Measurements from ENCODE around the gene SGMS1. TPM values are rescaled to one million over a fixed set of nuclear protein-coding genes. Genes with fewer than 3 reads are reported as not detected.

The SGMS1 gene
- polyA plus RNA-seq, 1 experiment = 21.1 TPM

- Histone ChIP-seq H3K27me3 (ENCODE audit: control insufficient read depth, insufficient read depth, low read length) (no peaks in the 10 kb centered on the region), H3K36me3 (ENCODE audit: control insufficient read depth, insufficient read depth, low read length) (no peaks in the 10 kb centered on the region), H3K4me3 (ENCODE audit: low read depth, low read length) (no peak overlapping the region)
- ChIA-PET POLR2A (interaction anchor here (0.5 to 0.6 kb wide), 3 partner anchors 12 to 1941 kb away, joined by 3 to 4 read pairs (median 3); no protein-coding TSS in a partner anchor), CTCF (interaction anchor here (0.6 to 1.0 kb wide), 3 partner anchors 11 to 238 kb away, joined by 3 to 4 read pairs (median 4); no protein-coding TSS in a partner anchor)
- no peak for TF ChIP-seq CTCF (IDR thresholded peaks at IDR 0.05; ENCODE audit: insufficient read depth, low read depth, low read length)
- peak; percentile 82 for DNase-seq (ENCODE audit: low read depth)
Measured at GRCh38 chr10:50605269-50605950, 18.3 kb downstream of the SGMS1 start.

GRCh38 chr10:50604809-50605208 is 18.9 kb downstream of the SGMS1 start:
- ChIA-PET POLR2A (interaction anchor here (0.5 to 0.6 kb wide), 3 partner anchors 11 to 1941 kb away, joined by 3 to 4 read pairs (median 3); no protein-coding TSS in a partner anchor), CTCF (interaction anchor here (0.9 to 1.0 kb wide), 2 partner anchors 12 to 237 kb away, joined by 3 to 4 read pairs; no protein-coding TSS in a partner anchor)
- H3K4me3 ChIP-seq (ENCODE audit: low read depth, low read length) = no peak overlapping the region
- no peak for TF ChIP-seq CTCF (IDR thresholded peaks at IDR 0.05; ENCODE audit: insufficient read depth, low read depth, low read length)
- no peak for DNase-seq (ENCODE audit: low read depth)
- no peaks in the 10 kb centered on the region for H3K36me3 ChIP-seq (ENCODE audit: control insufficient read depth, insufficient read depth, low read length)
- no peaks in the 10 kb centered on the region for H3K27me3 ChIP-seq (ENCODE audit: control insufficient read depth, insufficient read depth, low read length)

GRCh38 chr10:50604049-50604640 is 19.6 kb downstream of the SGMS1 start:
- CTCF ChIA-PET = no interaction called here
- no peak for TF ChIP-seq CTCF (IDR thresholded peaks at IDR 0.05; ENCODE audit: insufficient read depth, low read depth, low read length)
- no peaks in the 10 kb centered on the region for H3K27me3 ChIP-seq (ENCODE audit: control insufficient read depth, insufficient read depth, low read length)
- H3K36me3 ChIP-seq (ENCODE audit: control insufficient read depth, insufficient read depth, low read length) = no peaks in the 10 kb centered on the region
- no peak for DNase-seq (ENCODE audit: low read depth)
- POLR2A ChIA-PET = no interaction called here
- no peak overlapping the region for H3K4me3 ChIP-seq (ENCODE audit: low read depth, low read length)

- Histone ChIP-seq H3K36me3 (ENCODE audit: control insufficient read depth, insufficient read depth, low read length) (no peaks in the 10 kb centered on the region), H3K4me3 (ENCODE audit: low read depth, low read length) (no peak overlapping the region), H3K27me3 (ENCODE audit: control insufficient read depth, insufficient read depth, low read length) (no peaks in the 10 kb centered on the region)
- no peak for TF ChIP-seq CTCF (IDR thresholded peaks at IDR 0.05; ENCODE audit: insufficient read depth, low read depth, low read length)
- DNase-seq (ENCODE audit: low read depth) = no peak
- ChIA-PET POLR2A (no interaction called here), CTCF (no interaction called here)
Measured at GRCh38 chr10:50603151-50603850, 20.5 kb downstream of the SGMS1 start.

GRCh38 chr10:50601974-50602373 is 21.8 kb downstream of the SGMS1 start:
- Histone ChIP-seq H3K27me3 (ENCODE audit: control insufficient read depth, insufficient read depth, low read length) (no peaks in the 10 kb centered on the region), H3K4me3 (ENCODE audit: low read depth, low read length) (no peak overlapping the region), H3K36me3 (ENCODE audit: control insufficient read depth, insufficient read depth, low read length) (no peaks in the 10 kb centered on the region)
- CTCF ChIA-PET = interaction anchor here (0.5 kb wide), 1 partner anchor 167 kb away, joined by 3 read pairs; no protein-coding TSS in a partner anchor
- no peak for TF ChIP-seq CTCF (IDR thresholded peaks at IDR 0.05; ENCODE audit: insufficient read depth, low read depth, low read length)
- POLR2A ChIA-PET = no interaction called here
- DNase-seq (ENCODE audit: low read depth) = no peak
